Astrocyte of the spinal cord (primary cell): ENCODE measurements around the gene ZNF584.

Experiments used
- DNase-seq: peaks from one replicate; pipeline ENCODE4 v3.0.0; 2011; ENCODE audit warnings: low read depth, low spot score
- H3K4me3 ChIP-seq: 2 replicates; pipeline ENCODE4 v1.5.1; 2011; ENCODE audit warnings: low read depth, mild to moderate bottlenecking, low read length, moderate library complexity
- in situ Hi-C: cut with HindIII; loops from 2 replicates; pipeline ENCODE4 v1.10.0; 2017; ENCODE audit warnings: low sequenced_read_pairs
- TF ChIP-seq, protein P1 (sequence below): IDR thresholded peaks from 2 replicates; pipeline ENCODE4 v1.5.1; 2012; ENCODE audit warnings: low read depth, mild to moderate bottlenecking, low read length, inconsistent platforms

ZNF584 gene

GRCh38 chr19:58451358-58452101 lies 43.1 kb downstream of the ZNF584 start, which contains the start of gene ZNF324B:
TSS of gene ZNF324B (plus strand) at chr19:58451622. CDS start at chr19:58453702, 2,080 bp downstream.
- TF ChIP-seq, protein P1, sequence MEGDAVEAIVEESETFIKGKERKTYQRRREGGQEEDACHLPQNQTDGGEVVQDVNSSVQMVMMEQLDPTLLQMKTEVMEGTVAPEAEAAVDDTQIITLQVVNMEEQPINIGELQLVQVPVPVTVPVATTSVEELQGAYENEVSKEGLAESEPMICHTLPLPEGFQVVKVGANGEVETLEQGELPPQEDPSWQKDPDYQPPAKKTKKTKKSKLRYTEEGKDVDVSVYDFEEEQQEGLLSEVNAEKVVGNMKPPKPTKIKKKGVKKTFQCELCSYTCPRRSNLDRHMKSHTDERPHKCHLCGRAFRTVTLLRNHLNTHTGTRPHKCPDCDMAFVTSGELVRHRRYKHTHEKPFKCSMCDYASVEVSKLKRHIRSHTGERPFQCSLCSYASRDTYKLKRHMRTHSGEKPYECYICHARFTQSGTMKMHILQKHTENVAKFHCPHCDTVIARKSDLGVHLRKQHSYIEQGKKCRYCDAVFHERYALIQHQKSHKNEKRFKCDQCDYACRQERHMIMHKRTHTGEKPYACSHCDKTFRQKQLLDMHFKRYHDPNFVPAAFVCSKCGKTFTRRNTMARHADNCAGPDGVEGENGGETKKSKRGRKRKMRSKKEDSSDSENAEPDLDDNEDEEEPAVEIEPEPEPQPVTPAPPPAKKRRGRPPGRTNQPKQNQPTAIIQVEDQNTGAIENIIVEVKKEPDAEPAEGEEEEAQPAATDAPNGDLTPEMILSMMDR = no peak
- in situ Hi-C loops = no loop called here
- peak within 1 kb of the TSS; percentile 63 for H3K4me3 ChIP-seq
- DNase-seq = peak; percentile 94

GRCh38 chr19:58453743-58454142 lies 45.3 kb downstream of the ZNF584 start:
- in situ Hi-C loops = no loop called here
- no peak for DNase-seq
- TF ChIP-seq, protein P1 = no peak
- H3K4me3 ChIP-seq = no peak overlapping the region

GRCh38 chr19:58455306-58455705 lies 46.9 kb downstream of the ZNF584 start:
- in situ Hi-C loops = no loop called here
- no peak overlapping the region for H3K4me3 ChIP-seq
- no peak for DNase-seq
- TF ChIP-seq, protein P1 = no peak

- in situ Hi-C loops = no loop called here
- no peak for DNase-seq
- TF ChIP-seq, protein P1 = no peak
- no peak overlapping the region for H3K4me3 ChIP-seq
Measured at GRCh38 chr19:58456111-58456510, 47.7 kb downstream of the ZNF584 start.

DNA sequence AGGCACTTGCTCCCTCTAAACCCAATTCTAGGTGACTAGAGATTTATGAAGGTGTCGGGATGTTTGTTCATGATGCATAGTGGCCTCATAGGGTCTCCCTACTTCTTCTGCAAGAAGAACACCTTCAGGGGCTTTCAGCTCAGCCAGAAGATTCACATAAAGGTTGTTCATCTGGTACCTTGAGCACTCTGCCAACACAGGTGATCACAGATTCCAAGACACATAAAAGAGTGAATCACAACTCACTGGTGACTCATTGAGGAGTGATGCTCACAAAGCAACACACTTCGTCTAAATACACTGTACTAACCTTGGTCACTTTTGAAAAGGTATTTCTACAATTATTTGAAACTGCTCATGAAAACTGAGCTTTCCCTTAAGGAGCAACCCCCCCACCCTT lies 51.6 kb downstream of the ZNF584 start:
- DNase-seq = no peak
- no peak overlapping the region for H3K4me3 ChIP-seq
- in situ Hi-C loops = no loop called here
- TF ChIP-seq, protein P1 = no peak

- in situ Hi-C loops = no loop called here
- TF ChIP-seq, protein P1 = no peak
- H3K4me3 ChIP-seq = peak overlapping the region; percentile 64
- DNase-seq = no peak
Measured at GRCh38 chr19:58466089-58466759, 57.8 kb downstream of the ZNF584 start.
